K562 (cell line): ENCODE data around the gene HNRNPH3. TPM values are rescaled to one million over a fixed set of nuclear protein-coding genes. Genes with fewer than 3 reads are reported as not detected.

Experiments
- ATF1 ChIP-seq, 2 experiments: fragments of 450-650 bp in 1 of 2; IDR thresholded peaks; 2 replicates each; pipeline ENCODE4 v1.6.1; 2016; ENCODE audit warnings: missing compliant biosample characterization in 1 of 2, missing genetic modification characterization in 1 of 2
- DDX20 ChIP-seq: fragments of 450-650 bp; IDR thresholded peaks from 2 replicates; pipeline ENCODE4 v1.6.1; 2016; ENCODE audit warnings: missing genetic modification characterization, low read depth, mild to moderate bottlenecking, missing compliant biosample characterization, moderate library complexity
- FOXJ2 ChIP-seq: fragments of 200-800 bp; sonication (Bioruptor generic); IDR thresholded peaks from 2 replicates; pipeline ENCODE4 v1.6.1; 2016; ENCODE audit warnings: missing genetic modification characterization, missing compliant biosample characterization
- GATAD2B ChIP-seq: fragments of 450-650 bp; IDR thresholded peaks from 2 replicates; pipeline ENCODE4 v1.6.1; 2017; ENCODE audit warnings: mild to moderate bottlenecking, borderline replicate concordance
- PRMT5 ChIP-seq: sonication (generic); formaldehyde crosslinking; IDR thresholded peaks from 2 replicates; pipeline ENCODE4 v1.5.0; 2020; ENCODE audit warnings: missing genetic modification reagents
- ZFX ChIP-seq: sonication (generic); formaldehyde crosslinking; IDR thresholded peaks from 2 replicates; pipeline ENCODE4 v1.8.0; 2022; ENCODE audit warnings: mild to moderate bottlenecking, missing genetic modification reagents, moderate library complexity
- ZNF197 ChIP-seq: fragments of 200-800 bp; sonication (Bioruptor generic); IDR thresholded peaks from 2 replicates; pipeline ENCODE4 v1.6.1; 2016; ENCODE audit warnings: low read depth, missing genetic modification characterization, missing compliant biosample characterization
- ZNF217 ChIP-seq: sonication (generic); formaldehyde crosslinking; IDR thresholded peaks from 2 replicates; pipeline ENCODE4 v1.8.0; 2022; ENCODE audit warnings: mild to moderate bottlenecking, missing genetic modification reagents
- ZNF224 ChIP-seq: sonication (generic); formaldehyde crosslinking; IDR thresholded peaks from 2 replicates; pipeline ENCODE4 v1.8.0; 2022; ENCODE audit warnings: mild to moderate bottlenecking, missing genetic modification reagents
- ZNF512 ChIP-seq: IDR thresholded peaks from 2 replicates; pipeline ENCODE4 v1.6.1; 2016; ENCODE audit warnings: missing genetic modification characterization, missing compliant biosample characterization
- polyA plus RNA-seq, 8 experiments: library from polyadenylated mRNA; depleted of rRNA in 4 of 8; stranded (reverse) in 5 of 8; unstranded in 3 of 8; fragments of >200 nt; fragmentation: Nextera tagmentation in 2 of 8; fragmentation: Illumina TruSeq in 1 of 8; extraction: Ambion mirVana in 2 of 8; extraction: Trizol in 1 of 8; gene quantifications; 2 replicates each; pipeline versions ENCODE4 v1.2.1 to v1.2.3, GENCODE V29; 2011 to 2014; ENCODE audit warnings: inconsistent platforms in 1 of 8, missing spikeins in 1 of 8
- total RNA-seq, 7 experiments: library from RNA; depleted of rRNA in 6 of 7; stranded (reverse); fragments of >200 nt in 6 of 7; fragmentation: Illumina TruSeq in 2 of 7; extraction: Trizol in 2 of 7; gene quantifications; 2 replicates each; pipeline versions ENCODE4 v1.2.1 to v1.2.3, GENCODE V29; 2011 to 2021; ENCODE audit warnings: low replicate concordance in 1 of 7

HNRNPH3 gene
- total and polyA plus RNA-seq, 9 of the 15 experiments (the other 6 are each of a cell fraction or from before 2014, with no cell fraction given), result 52.8 to 562 (median 152) TPM

- TF ChIP-seq GATAD2B (no peak), FOXJ2 (tag) (no peak), PRMT5 (CRISPR knock-in tag) (no peak), ZNF512 (peak; percentile 57), ZNF197 (CRISPR knock-in tag) (no peak), DDX20 (tag) (no peak), ZNF217 (CRISPR knock-in tag) (no peak), ATF1 (CRISPR knock-in tag; IDR thresholded peaks at IDR 0.05) (no peak), ATF1 (tag; IDR thresholded peaks at IDR 0.05) (no peak), ZFX (CRISPR knock-in tag) (peak; percentile 16; the same call in 1 of the 2 replicates), ZNF224 (CRISPR knock-in tag) (no peak)
These were observed 3.0 kb downstream of the HNRNPH3 start (continued) for GRCh38 chr10:68334672-68335467.
